H1 (cell line): Measurements from ENCODE around the gene LPCAT3. TPM values are rescaled to one million over a fixed set of nuclear protein-coding genes. Genes with fewer than 3 reads are reported as not detected.

Source experiments
- CBX5 ChIP-seq: fragments of 300-800, 300-1000 bp; sonication (generic); IDR thresholded peaks from 2 replicates; pipeline ENCODE4 v1.7.1; 2016; ENCODE audit warnings: antibody characterized with exemption, low read length, low read depth
- CREB1 ChIP-seq: IDR thresholded peaks from 2 replicates; pipeline ENCODE4 v1.6.1; 2012; ENCODE audit warnings: inconsistent platforms
- MAFK ChIP-seq: IDR thresholded peaks from 2 replicates; pipeline ENCODE4 v1.6.1; 2012; ENCODE audit warnings: low read depth, mild to moderate bottlenecking, improper control_type of control experiment, low read length
- RAD21 ChIP-seq, 2 experiments: IDR thresholded peaks in 1 of 2; conservative IDR thresholded peaks in 1 of 2; 2 replicates each; pipeline ENCODE4 v1.6.1; 2011; ENCODE audit warnings: low read depth in 2 of 2, low read length in 2 of 2, improper control_type of control experiment in 1 of 2, inconsistent platforms in 1 of 2, mild to moderate bottlenecking in 1 of 2, moderate library complexity in 1 of 2
- RFX5 ChIP-seq: IDR thresholded peaks from 2 replicates; pipeline ENCODE4 v1.6.1; 2011; ENCODE audit warnings: low read depth, low read length, improper control_type of control experiment, borderline replicate concordance
- SIN3A ChIP-seq, 2 experiments: IDR thresholded peaks in 1 of 2; conservative IDR thresholded peaks in 1 of 2; 2 replicates each; pipeline ENCODE4 v1.6.1; 2011 to 2012; ENCODE audit warnings: low read length in 2 of 2, improper control_type of control experiment in 1 of 2, low read depth in 1 of 2, mild to moderate bottlenecking in 1 of 2
- TAF1 ChIP-seq: IDR thresholded peaks from 2 replicates; pipeline ENCODE4 v1.6.1; 2011; ENCODE audit warnings: mild to moderate bottlenecking, low read depth, low read length
- TBP ChIP-seq: IDR thresholded peaks from 2 replicates; pipeline ENCODE4 v1.6.1; 2011; ENCODE audit warnings: low read depth, low read length, improper control_type of control experiment
- TCF12 ChIP-seq: IDR thresholded peaks from 2 replicates; pipeline ENCODE4 v1.6.1; 2011; ENCODE audit warnings: low read depth, mild to moderate bottlenecking, low read length
- polyA plus RNA-seq, 7 experiments: library from polyadenylated mRNA; depleted of rRNA in 3 of 7; stranded (reverse) in 5 of 7; unstranded in 2 of 7; fragments of >200 nt in 5 of 7; fragments of 200-250 nt in 2 of 7; gene quantifications; 1 replicate in 5 of 7; 2 replicates in 1 of 7; 4 replicates in 1 of 7; pipeline versions ENCODE4 v1.2.1 to v1.2.3, GENCODE V29; 2011 to 2013; ENCODE audit warnings: missing spikeins in 2 of 7, mixed read lengths in 2 of 7
- total RNA-seq: library from RNA; stranded (reverse); fragmentation: NEBNext Ultra II Directional; extraction: Animal tissue kit (Norgen Biotek cat#: 25700); gene quantifications from 2 replicates; pipeline ENCODE4 v1.2.1, GENCODE V29; 2021

The LPCAT3 gene
- total and polyA plus RNA-seq, 2 of the 8 experiments (the other 6 are each of a cell fraction or from before 2014, with no cell fraction given) = 55.8 to 70.4 TPM

DNA sequence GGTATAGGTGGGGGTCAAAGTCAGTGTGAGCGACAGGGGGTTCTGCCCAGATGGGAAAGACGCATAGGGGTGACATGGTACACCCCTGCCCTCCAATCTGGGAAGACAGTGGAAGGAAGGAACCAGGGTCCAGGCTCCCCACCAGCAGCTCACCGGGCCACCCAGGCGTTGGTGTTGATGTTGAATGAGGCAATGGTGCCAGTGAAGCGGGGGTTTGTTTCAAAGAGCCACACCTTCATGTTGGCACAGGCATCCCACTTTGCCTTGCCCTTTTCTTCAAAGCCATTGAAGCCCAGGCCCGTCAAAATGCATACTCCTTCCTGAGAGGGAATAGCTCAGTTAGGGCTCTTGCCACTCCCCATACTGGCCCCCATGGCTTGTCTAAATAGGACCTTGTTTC lies 40.1 kb downstream of the LPCAT3 start (continued):
- no peak for TF ChIP-seq TBP
- no peak for TF ChIP-seq TAF1
- no peak for TF ChIP-seq MAFK
- TF ChIP-seq TCF12 = no peak
- no peak for TF ChIP-seq RFX5
- TF ChIP-seq RAD21 (IDR thresholded peaks at IDR 0.05 in 1 of 2, conservative IDR thresholded peaks at IDR 0.05 in 1 of 2; ENCODE audit: low read depth in 2 of 2, low read length in 2 of 2) = no peak
- no peak for TF ChIP-seq SIN3A (conservative IDR thresholded peaks at IDR 0.05 in 1 of 2, IDR thresholded peaks at IDR 0.05 in 1 of 2; ENCODE audit: low read depth in 1 of 2, low read length in 2 of 2)
- TF ChIP-seq CREB1 = no peak
- TF ChIP-seq CBX5 = no peak
